Muscle of leg (tissue), 11 donors: Measurements from ENCODE around the gene KCNB1. TPM values are rescaled to one million over a fixed set of nuclear protein-coding genes. Genes with fewer than 3 reads are reported as not detected.
A peak's percentile ranks its signal among the peaks of the same experiment; 100 is the strongest.

Experiments used
- DNase-seq: peaks from one replicate; pipeline ENCODE4 v3.0.0; 2013
- H3K27ac ChIP-seq: one replicate; pipeline ENCODE4 v1.5.1; 2013; ENCODE audit warnings: mild to moderate bottlenecking, low read length, control low read depth
- H3K27me3 ChIP-seq: one replicate; pipeline ENCODE4 v1.6.1; 2013; ENCODE audit warnings: low read length; ENCODE audit not compliant: control insufficient read depth, insufficient read depth
- H3K36me3 ChIP-seq: one replicate; pipeline ENCODE4 v1.6.1; 2013; ENCODE audit warnings: low read length; ENCODE audit not compliant: control insufficient read depth, insufficient read depth
- H3K4me1 ChIP-seq: one replicate; pipeline ENCODE4 v1.6.1; 2013; ENCODE audit warnings: low read length; ENCODE audit not compliant: control insufficient read depth, insufficient read depth
- H3K4me3 ChIP-seq: one replicate; pipeline ENCODE4 v1.5.1; 2013; ENCODE audit warnings: low read length, control low read depth
- H3K9me3 ChIP-seq: replicated peaks from 2 replicates; pipeline ENCODE4 v1.6.1; 2013; ENCODE audit warnings: low read depth, low read length; ENCODE audit not compliant: control insufficient read depth
- WGBS: methylation state at CpG from one replicate; pipeline ENCODE4 v1.1.5; 2013; ENCODE audit warnings: missing lambda C conversion rate; ENCODE audit not compliant: insufficient coverage; 5-methylcytosine and 5-hydroxymethylcytosine counted together
- polyA plus RNA-seq, 8 donors: library from polyadenylated mRNA; unstranded; fragments of 120-200 nt; gene quantifications; one replicate each; pipeline versions ENCODE4 v1.2.1 to v1.2.3, GENCODE V29; 2013; ENCODE audit warnings: inconsistent platforms in 1 of 8, low replicate concordance in 1 of 8; ENCODE audit not compliant: insufficient read length in 8 of 8, insufficient read depth in 1 of 8
- total RNA-seq: library from RNA; stranded (reverse); fragments of 120-200 nt; gene quantifications from one replicate; pipeline ENCODE4 v1.2.4, GENCODE V29; 2013

The KCNB1 gene
- total and polyA plus RNA-seq, 9 donors, result 2.7 to 8.7 (median 5.4) TPM

- DNase-seq, result no peak
- Histone ChIP-seq H3K4me1 (no peaks in the 10 kb centered on the region), H3K27me3 (no peaks in the 10 kb centered on the region), H3K9me3 (no peaks in the 10 kb centered on the region), H3K4me3 (no peak overlapping the region), H3K27ac (no peak overlapping the region), H3K36me3 (no peaks in the 10 kb centered on the region)
- WGBS, result 78% methylated on average over 6 of the region's 9 CpGs
Measured at GRCh38 chr20:49461894-49462620, 20.4 kb downstream of the KCNB1 start.

- DNase-seq, result no peak
- Histone ChIP-seq H3K27ac (no peak overlapping the region), H3K36me3 (no peaks in the 10 kb centered on the region), H3K27me3 (no peaks in the 10 kb centered on the region), H3K4me3 (no peak overlapping the region), H3K9me3 (no peaks in the 10 kb centered on the region), H3K4me1 (no peaks in the 10 kb centered on the region)
- WGBS, result 75% methylated on average over 4 of the region's 5 CpGs
Measured at GRCh38 chr20:49460916-49461315, 21.6 kb downstream of the KCNB1 start.

GRCh38 chr20:49460131-49460530 is 22.3 kb downstream of the KCNB1 start:
- no peak overlapping the region for H3K4me3 ChIP-seq
- no peak overlapping the region for H3K27ac ChIP-seq
- H3K27me3 ChIP-seq, result no peaks in the 10 kb centered on the region
- no peaks in the 10 kb centered on the region for H3K4me1 ChIP-seq
- no peak for DNase-seq
- H3K9me3 ChIP-seq, result no peaks in the 10 kb centered on the region
- 79% methylated on average over 3 of the region's 6 CpGs for WGBS
- H3K36me3 ChIP-seq, result no peaks in the 10 kb centered on the region

- WGBS, result 74% methylated on average over 4 of the region's 6 CpGs
- Histone ChIP-seq H3K9me3 (no peaks in the 10 kb centered on the region), H3K27ac (no peak overlapping the region), H3K27me3 (no peaks in the 10 kb centered on the region), H3K4me1 (no peaks in the 10 kb centered on the region), H3K4me3 (no peak overlapping the region), H3K36me3 (no peaks in the 10 kb centered on the region)
- DNase-seq, result no peak
Measured at GRCh38 chr20:49459684-49460083, 22.8 kb downstream of the KCNB1 start.

- no peak for DNase-seq
- Histone ChIP-seq H3K9me3 (no peaks in the 10 kb centered on the region), H3K4me1 (peaks cover 1% of the 10 kb centered on the region), H3K36me3 (no peaks in the 10 kb centered on the region), H3K27ac (no peak overlapping the region), H3K4me3 (no peak overlapping the region), H3K27me3 (no peaks in the 10 kb centered on the region)
- WGBS, result no CpG with 5 or more reads among the region's 1 CpG
Measured at GRCh38 chr20:49457444-49457843, 25.0 kb downstream of the KCNB1 start.

- no peak for DNase-seq
- WGBS, result 58% methylated on average over 6 of the region's 6 CpGs
- H3K4me3 ChIP-seq, result no peak overlapping the region
- no peaks in the 10 kb centered on the region for H3K36me3 ChIP-seq
- H3K27ac ChIP-seq, result no peak overlapping the region
- no peaks in the 10 kb centered on the region for H3K9me3 ChIP-seq
- peaks cover 8% of the 10 kb centered on the region for H3K4me1 ChIP-seq
- no peaks in the 10 kb centered on the region for H3K27me3 ChIP-seq
Measured at GRCh38 chr20:49456646-49457045, 25.8 kb downstream of the KCNB1 start.

- Histone ChIP-seq H3K36me3 (no peaks in the 10 kb centered on the region), H3K27me3 (no peaks in the 10 kb centered on the region), H3K27ac (no peak overlapping the region), H3K4me3 (no peak overlapping the region), H3K4me1 (peaks cover 8% of the 10 kb centered on the region), H3K9me3 (no peaks in the 10 kb centered on the region)
- 90% methylated on average over 2 of the region's 6 CpGs for WGBS
- DNase-seq, result no peak
Measured at GRCh38 chr20:49455691-49456090, 26.8 kb downstream of the KCNB1 start.

- peaks cover 25% of the 10 kb centered on the region for H3K4me1 ChIP-seq
- peak; percentile 36 for DNase-seq
- no peak overlapping the region for H3K27ac ChIP-seq
- no peaks in the 10 kb centered on the region for H3K36me3 ChIP-seq
- no peaks in the 10 kb centered on the region for H3K27me3 ChIP-seq
- H3K4me3 ChIP-seq, result no peak overlapping the region
- WGBS, result 39% methylated on average over 3 of the region's 9 CpGs
- H3K9me3 ChIP-seq, result no peaks in the 10 kb centered on the region
Measured at GRCh38 chr20:49452011-49452482, 30.4 kb downstream of the KCNB1 start.

DNA sequence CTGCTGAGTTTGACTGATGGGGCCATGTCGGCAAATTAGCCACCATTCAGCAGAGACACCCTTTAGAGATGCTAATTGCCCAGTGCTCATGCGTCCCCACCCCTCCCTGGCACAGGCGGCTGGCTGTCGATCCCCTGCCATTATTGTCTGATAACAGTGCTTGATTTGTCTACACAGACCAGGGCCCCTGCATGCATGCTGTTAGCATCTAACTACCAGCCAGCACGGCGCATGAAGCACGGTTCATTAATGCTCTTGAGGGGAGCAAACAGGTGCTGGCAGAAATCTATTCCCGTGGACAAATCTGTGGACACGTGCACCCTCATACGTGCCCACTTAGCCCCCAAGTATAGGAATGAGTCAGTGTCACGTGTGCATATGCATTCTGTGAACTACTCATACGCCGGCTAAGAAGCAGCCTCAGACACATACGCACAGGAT is 32.2 kb downstream of the KCNB1 start:
- Histone ChIP-seq H3K9me3 (no peaks in the 10 kb centered on the region), H3K36me3 (no peaks in the 10 kb centered on the region), H3K27ac (peak overlapping the region; percentile 51), H3K27me3 (no peaks in the 10 kb centered on the region), H3K4me3 (no peak overlapping the region), H3K4me1 (peaks cover 42% of the 10 kb centered on the region)
- 20% methylated on average over 12 of the region's 14 CpGs for WGBS
- DNase-seq, result peak; percentile 54

DNA sequence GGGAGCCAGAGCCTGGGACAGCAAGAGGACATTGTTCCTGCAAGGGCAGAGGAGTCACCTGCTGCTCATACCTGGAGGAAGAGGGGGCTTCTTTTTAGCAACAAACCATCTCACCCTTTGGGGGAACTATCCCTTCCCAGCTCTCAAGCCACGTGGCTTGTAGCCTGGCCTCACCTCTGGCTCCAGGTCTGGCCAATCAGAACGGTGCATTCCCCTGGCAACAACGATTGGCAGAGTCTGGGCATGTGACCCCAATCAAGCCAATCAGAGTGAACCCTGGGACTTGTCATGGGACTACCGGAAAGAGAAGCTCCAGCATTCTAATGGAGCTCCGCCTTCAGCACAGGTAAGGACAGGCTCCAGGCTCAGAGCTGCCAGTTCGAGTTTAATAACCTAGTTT is 33.6 kb downstream of the KCNB1 start:
- Histone ChIP-seq H3K4me3 (no peak overlapping the region), H3K27ac (no peak overlapping the region), H3K27me3 (no peaks in the 10 kb centered on the region), H3K9me3 (no peaks in the 10 kb centered on the region), H3K4me1 (peaks cover 51% of the 10 kb centered on the region), H3K36me3 (no peaks in the 10 kb centered on the region)
- WGBS, result 77% methylated on average over 4 of the region's 6 CpGs
- no peak for DNase-seq
